HepG2 (cell line): Measurements from ENCODE around the gene PIGA. TPM values are rescaled to one million over a fixed set of nuclear protein-coding genes. Genes with fewer than 3 reads are reported as not detected.
"Not testable (repeated sequence)": the region's sequence is repeated elsewhere in the genome, so short reads cannot be mapped to it uniquely, and the experiment has no call there.

Experiments
- ATAC-seq: fragments of 200-7000 bp; cut with Tn5 transposase; 3 replicates; pipeline ENCODE4 v1.9.1; 2020; ENCODE audit warnings: mild to moderate bottlenecking, moderate library complexity
- BruUV-seq: library from RNA; stranded (reverse); fragments of 400-500 nt; replicated peaks from 2 replicates; lab custom pipeline; 2021; lab: Mats Ljungman, UMichigan
- CTCF ChIA-PET: fragments of 300-600 bp; formaldehyde crosslinking; extraction: SDS; loops from one replicate; lab custom pipeline; 2021; ENCODE audit warnings: low total read pairs, inconsistent platforms, low intra/inter-chr PET ratio; lab: Yijun Ruan, JAX
- POLR2A ChIA-PET: fragments of 350-600 bp; sonication (Branson Sonifier 250); formaldehyde crosslinking; loops from one replicate; lab custom pipeline; 2020; ENCODE audit warnings: antibody characterized with exemption, inconsistent platforms; lab: Yijun Ruan, JAX
- DNase-seq: peaks from one replicate; pipeline ENCODE4 v3.0.0-alpha.2; 2015; ENCODE audit warnings: low spot score
- FAIRE-seq: peaks from 3 replicates; lab custom pipeline; 2011; peaks lifted over from hg19 to GRCh38; lab: Jason Lieb, UNC
- H2AFZ ChIP-seq: one replicate; pipeline ENCODE4 v1.6.1; 2011; ENCODE audit warnings: low read length, inconsistent platforms
- H3K27ac ChIP-seq: fragments of 300-600 bp; 3 replicates; pipeline ENCODE4 v1.8.0; 2011; ENCODE audit warnings: mixed run types, mild to moderate bottlenecking, mixed read lengths, low read length, inconsistent platforms; ENCODE audit not compliant: insufficient read depth; ENCODE audit errors: extremely low read length
- H3K27me3 ChIP-seq, 2 experiments: fragments of 200-600 bp in 1 of 2; 2 replicates in 1 of 2; 3 replicates in 1 of 2; pipeline versions ENCODE4 v1.6.0 to v1.8.0; 2011; ENCODE audit warnings: low read length in 2 of 2, mild to moderate bottlenecking in 2 of 2, moderate library complexity in 2 of 2, inconsistent platforms in 1 of 2; ENCODE audit not compliant: insufficient read depth in 2 of 2, control insufficient read depth in 1 of 2
- H3K36me3 ChIP-seq, 2 experiments: fragments of 200-600 bp in 1 of 2; replicated peaks in 1 of 2; 2 replicates in 1 of 2; 3 replicates in 1 of 2; pipeline versions ENCODE4 v1.5.1 to v1.8.0; 2011; ENCODE audit warnings: low read length in 2 of 2, inconsistent platforms in 1 of 2; ENCODE audit not compliant: insufficient read depth in 2 of 2, control insufficient read depth in 1 of 2
- H3K4me1 ChIP-seq: 2 replicates; pipeline ENCODE4 v1.5.1; 2012; ENCODE audit warnings: low read length, inconsistent platforms; ENCODE audit not compliant: insufficient read depth
- H3K4me2 ChIP-seq: 2 replicates; pipeline ENCODE4 v1.6.0; 2011; ENCODE audit warnings: low read depth, low read length, inconsistent platforms
- H3K4me3 ChIP-seq, 3 experiments: fragments of 200-600 bp in 1 of 3; sonication (generic), shearing (Covaris generic) in 1 of 3; replicated peaks in 1 of 3; 2 replicates each; pipeline ENCODE4 v1.5.1; 2011 to 2016; ENCODE audit warnings: low read length in 3 of 3, inconsistent platforms in 2 of 3, low read depth in 2 of 3, mild to moderate bottlenecking in 2 of 3, control low read depth in 1 of 3, mixed read lengths in 1 of 3; ENCODE audit not compliant: insufficient read depth in 1 of 3
- H3K79me2 ChIP-seq: one replicate; pipeline ENCODE4 v1.6.1; 2011; ENCODE audit warnings: low read length, inconsistent platforms; ENCODE audit not compliant: insufficient read depth
- H3K9ac ChIP-seq: 2 replicates; pipeline ENCODE4 v1.6.0; 2011; ENCODE audit warnings: mild to moderate bottlenecking, low read depth, low read length, inconsistent platforms; ENCODE audit not compliant: insufficient read depth
- H3K9me3 ChIP-seq: 2 replicates; pipeline ENCODE4 v1.5.1; 2012; ENCODE audit warnings: mild to moderate bottlenecking, low read length
- H4K20me1 ChIP-seq: 2 replicates; pipeline ENCODE4 v1.6.0; 2011; ENCODE audit warnings: inconsistent platforms, mild to moderate bottlenecking, low read length, moderate library complexity; ENCODE audit not compliant: insufficient read depth
- ATAD3A ChIP-seq: sonication (generic); formaldehyde crosslinking; IDR thresholded peaks from 2 replicates; pipeline ENCODE4 v1.4.0; 2020; ENCODE audit warnings: missing genetic modification reagents
- CENPT ChIP-seq: sonication (generic); formaldehyde crosslinking; IDR thresholded peaks from 2 replicates; pipeline ENCODE4 v1.8.0; 2022; ENCODE audit warnings: low read depth, mild to moderate bottlenecking, moderate library complexity, missing genetic modification reagents
- CREB1 ChIP-seq, 2 experiments: fragments of 450-650 bp in 1 of 2; IDR thresholded peaks; 2 replicates each; pipeline ENCODE4 v1.6.1; 2016 to 2017; ENCODE audit warnings: control low read depth in 1 of 2, mild to moderate bottlenecking in 1 of 2, missing compliant biosample characterization in 1 of 2, missing genetic modification characterization in 1 of 2
- KDM5A ChIP-seq: fragments of 200-600 bp; sonication (generic); IDR thresholded peaks from 2 replicates; pipeline ENCODE4 v1.7.0; 2018; ENCODE audit warnings: antibody characterized with exemption, mild to moderate bottlenecking, low read length, borderline replicate concordance
- PCBP2 ChIP-seq: fragments of 200-400 bp; formaldehyde crosslinking; optimal IDR thresholded peaks from 2 replicates; pipeline ENCODE3; 2018; ENCODE audit warnings: low read length, low read depth; ENCODE audit not compliant: poor library complexity, severe bottlenecking
- RELA ChIP-seq: sonication (generic); formaldehyde crosslinking; IDR thresholded peaks from 2 replicates; pipeline ENCODE4 v1.4.0; 2020; ENCODE audit warnings: missing genetic modification reagents
- RNF2 ChIP-seq: fragments of 450-650 bp; conservative IDR thresholded peaks from 2 replicates; pipeline ENCODE4 v1.6.1; 2016; ENCODE audit warnings: low read depth
- ZBTB1 ChIP-seq: sonication (generic); formaldehyde crosslinking; IDR thresholded peaks from 2 replicates; pipeline ENCODE4 v1.4.0; 2020; ENCODE audit warnings: missing genetic modification reagents, borderline replicate concordance
- ZGPAT ChIP-seq: IDR thresholded peaks from 2 replicates; pipeline ENCODE4 v1.6.1; 2016; ENCODE audit warnings: mild to moderate bottlenecking
- ZNF543 ChIP-seq: sonication (generic); formaldehyde crosslinking; IDR thresholded peaks from 2 replicates; pipeline ENCODE4 v1.4.0; 2020; ENCODE audit warnings: mild to moderate bottlenecking, missing genetic modification reagents
- ZNF546 ChIP-seq: sonication (generic); formaldehyde crosslinking; conservative IDR thresholded peaks from 2 replicates; pipeline ENCODE4 v1.8.1; 2023; ENCODE audit warnings: mild to moderate bottlenecking, missing genetic modification reagents
- ZNF674 ChIP-seq: sonication (generic); formaldehyde crosslinking; IDR thresholded peaks from 2 replicates; pipeline ENCODE4 v1.5.0; 2020; ENCODE audit warnings: low read depth, mild to moderate bottlenecking, missing genetic modification reagents
- ZSCAN9 ChIP-seq: IDR thresholded peaks from 2 replicates; pipeline ENCODE4 v1.6.1; 2016; ENCODE audit warnings: borderline replicate concordance
- WGBS: methylation state at CpG from one replicate; pipeline ENCODE4 v1.1.6; 2017; ENCODE audit warnings: low lambda C conversion rate; 5-methylcytosine and 5-hydroxymethylcytosine counted together
- in situ Hi-C: cut with HindIII; loops from 2 replicates; pipeline ENCODE4 v1.10.0; 2017; ENCODE audit warnings: low pct_unique_long_range_greater_than_20kb; ENCODE audit not compliant: extremely low pct_ligation_motif_present
- intact Hi-C: fragments of 100-400 bp; cut with micrococcal nuclease; formaldehyde crosslinking; loops from one replicate; pipeline ENCODE4 v1.10.0; 2022; ENCODE audit not compliant: unreplicated experiment
- polyA plus RNA-seq, 8 experiments: library from polyadenylated mRNA; depleted of rRNA in 3 of 8; stranded (reverse) in 7 of 8; unstranded in 1 of 8; fragments of >200 nt; fragmentation: Illumina TruSeq in 4 of 8; extraction: Trizol in 4 of 8; gene quantifications; 2 replicates each; pipeline versions ENCODE4 v1.2.1 to v1.2.3, GENCODE V29; 2011 to 2016; ENCODE audit warnings: low read depth in 4 of 8, missing spikeins in 1 of 8, mixed read lengths in 1 of 8; ENCODE audit not compliant: insufficient read depth in 1 of 8
- total RNA-seq, 5 experiments: library from RNA; depleted of rRNA; stranded (reverse); fragments of >200 nt; fragmentation: Illumina TruSeq; extraction: Trizol; gene quantifications; 2 replicates each; pipeline ENCODE4 v1.2.3, GENCODE V29; 2016; ENCODE audit warnings: low read depth in 1 of 5

The PIGA gene
- total and polyA plus RNA-seq, 2 of the 13 experiments (the other 11 are each of a cell fraction or from before 2014, with no cell fraction given) = 6.0 to 13.0 TPM

GRCh38 chrX:15311119-15311518 is 24.2 kb downstream of the PIGA start (continued):
- TF ChIP-seq PCBP2 = no peak

GRCh38 chrX:15310117-15310516 is 25.2 kb downstream of the PIGA start:
- intact Hi-C loops = no loop called here
- in situ Hi-C loops = no loop called here
- Histone ChIP-seq H3K27me3 (no peaks in the 10 kb centered on the region), H3K36me3 (no peaks in the 10 kb centered on the region), H3K9me3 (no peaks in the 10 kb centered on the region), H3K9ac (no peak overlapping the region), H3K27ac (no peak overlapping the region), H3K4me2 (no peak overlapping the region), H3K4me1 (no peaks in the 10 kb centered on the region)
- WGBS = 42% methylated on average over 3 of the region's 3 CpGs
- BruUV-seq = no TSS peak
- CTCF ChIA-PET = no interaction called here
- TF ChIP-seq ZNF543 (CRISPR knock-in tag) (no peak), RELA (no peak), ZSCAN9 (CRISPR knock-in tag) (no peak), ZNF546 (CRISPR knock-in tag) (no peak), ZNF674 (CRISPR knock-in tag) (no peak), RNF2 (no peak), ATAD3A (CRISPR knock-in tag) (no peak), CREB1 (IDR thresholded peaks at IDR 0.05) (no peak), CREB1 (CRISPR knock-in tag; IDR thresholded peaks at IDR 0.05) (no peak), KDM5A (no peak), ZBTB1 (CRISPR knock-in tag) (no peak), CENPT (CRISPR knock-in tag) (no peak), ZGPAT (no peak)
- TF ChIP-seq, all 625 proteins: peak for 0
- FAIRE-seq = no peak
- no peak overlapping the region for H2AFZ ChIP-seq
- no peaks in the 10 kb centered on the region for H3K79me2 ChIP-seq
- no peak for DNase-seq
- H4K20me1 ChIP-seq = no peaks in the 10 kb centered on the region
- no peak for ATAC-seq
- no peak overlapping the region for H3K4me3 ChIP-seq
- POLR2A ChIA-PET = no interaction called here

- WGBS = 67% methylated on average over 3 of the region's 3 CpGs
- H2AFZ ChIP-seq, intact Hi-C loops, ATAC-seq, H3K4me1 ChIP-seq, DNase-seq, in situ Hi-C loops, H3K36me3 ChIP-seq, H3K4me2 ChIP-seq, H3K4me3 ChIP-seq, H4K20me1 ChIP-seq, H3K79me2 ChIP-seq, H3K27ac ChIP-seq, H3K9ac ChIP-seq, FAIRE-seq, CTCF ChIA-PET, POLR2A ChIA-PET, H3K9me3 ChIP-seq, H3K27me3 ChIP-seq, BruUV-seq: not testable (repeated sequence)
These were observed 29.4 kb downstream of the PIGA start for GRCh38 chrX:15305899-15306298.
